ENCODE data around the gene CDC25C. TPM values are rescaled to one million over a fixed set of nuclear protein-coding genes. Genes with fewer than 3 reads are reported as not detected.

Gene CDC25C
- total and polyA plus RNA-seq, 9 of the 15 experiments (the other 6 are each of a cell fraction or from before 2014, with no cell fraction given) = 19.1 to 63.7 (median 31.9) TPM

- TF ChIP-seq, protein P1, sequence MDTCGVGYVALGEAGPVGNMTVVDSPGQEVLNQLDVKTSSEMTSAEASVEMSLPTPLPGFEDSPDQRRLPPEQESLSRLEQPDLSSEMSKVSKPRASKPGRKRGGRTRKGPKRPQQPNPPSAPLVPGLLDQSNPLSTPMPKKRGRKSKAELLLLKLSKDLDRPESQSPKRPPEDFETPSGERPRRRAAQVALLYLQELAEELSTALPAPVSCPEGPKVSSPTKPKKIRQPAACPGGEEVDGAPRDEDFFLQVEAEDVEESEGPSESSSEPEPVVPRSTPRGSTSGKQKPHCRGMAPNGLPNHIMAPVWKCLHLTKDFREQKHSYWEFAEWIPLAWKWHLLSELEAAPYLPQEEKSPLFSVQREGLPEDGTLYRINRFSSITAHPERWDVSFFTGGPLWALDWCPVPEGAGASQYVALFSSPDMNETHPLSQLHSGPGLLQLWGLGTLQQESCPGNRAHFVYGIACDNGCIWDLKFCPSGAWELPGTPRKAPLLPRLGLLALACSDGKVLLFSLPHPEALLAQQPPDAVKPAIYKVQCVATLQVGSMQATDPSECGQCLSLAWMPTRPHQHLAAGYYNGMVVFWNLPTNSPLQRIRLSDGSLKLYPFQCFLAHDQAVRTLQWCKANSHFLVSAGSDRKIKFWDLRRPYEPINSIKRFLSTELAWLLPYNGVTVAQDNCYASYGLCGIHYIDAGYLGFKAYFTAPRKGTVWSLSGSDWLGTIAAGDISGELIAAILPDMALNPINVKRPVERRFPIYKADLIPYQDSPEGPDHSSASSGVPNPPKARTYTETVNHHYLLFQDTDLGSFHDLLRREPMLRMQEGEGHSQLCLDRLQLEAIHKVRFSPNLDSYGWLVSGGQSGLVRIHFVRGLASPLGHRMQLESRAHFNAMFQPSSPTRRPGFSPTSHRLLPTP (IDR thresholded peaks at IDR 0.05; ENCODE audit: borderline replicate concordance, extremely low read depth, insufficient read length) = no peak
- no peak for TF ChIP-seq ETS2 (tag; IDR thresholded peaks at IDR 0.05; ENCODE audit: borderline replicate concordance, poor library complexity, severe bottlenecking)
- TF ChIP-seq IRF9 (tag; IDR thresholded peaks at IDR 0.05) = no peak
- TF ChIP-seq, protein P2, sequence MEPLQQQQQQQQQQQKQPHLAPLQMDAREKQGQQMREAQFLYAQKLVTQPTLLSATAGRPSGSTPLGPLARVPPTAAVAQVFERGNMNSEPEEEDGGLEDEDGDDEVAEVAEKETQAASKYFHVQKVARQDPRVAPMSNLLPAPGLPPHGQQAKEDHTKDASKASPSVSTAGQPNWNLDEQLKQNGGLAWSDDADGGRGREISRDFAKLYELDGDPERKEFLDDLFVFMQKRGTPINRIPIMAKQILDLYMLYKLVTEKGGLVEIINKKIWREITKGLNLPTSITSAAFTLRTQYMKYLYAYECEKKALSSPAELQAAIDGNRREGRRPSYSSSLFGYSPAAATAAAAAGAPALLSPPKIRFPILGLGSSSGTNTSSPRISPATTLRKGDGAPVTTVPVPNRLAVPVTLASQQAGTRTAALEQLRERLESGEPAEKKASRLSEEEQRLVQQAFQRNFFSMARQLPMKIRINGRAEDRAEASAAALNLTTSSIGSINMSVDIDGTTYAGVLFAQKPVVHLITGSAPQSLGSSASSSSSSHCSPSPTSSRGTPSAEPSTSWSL (CRISPR knock-in tag; IDR thresholded peaks at IDR 0.05; ENCODE audit: borderline replicate concordance) = no peak
- TF ChIP-seq CSDE1 (IDR thresholded peaks at IDR 0.05) = no peak
- no peak for TF ChIP-seq SMARCE1 (IDR thresholded peaks at IDR 0.05)
- no peak for TF ChIP-seq ZZZ3 (IDR thresholded peaks at IDR 0.05)
- no peak for TF ChIP-seq SRSF7 (optimal IDR thresholded peaks at IDR 0.05; ENCODE audit: low read depth, low read length)
- no peak for TF ChIP-seq ZNF12 (CRISPR knock-in tag; IDR thresholded peaks at IDR 0.05)
- TF ChIP-seq HDAC3 (IDR thresholded peaks at IDR 0.05; ENCODE audit: borderline replicate concordance, partially characterized antibody) = no peak
- TF ChIP-seq JUND (IDR thresholded peaks at IDR 0.05; ENCODE audit: borderline replicate concordance, low read depth, low read length) = no peak
- TF ChIP-seq JUND (tag; IDR thresholded peaks at IDR 0.05; ENCODE audit: borderline replicate concordance, low read depth, low read length) = no peak
- TF ChIP-seq SMAD4 (CRISPR knock-in tag; conservative IDR thresholded peaks at IDR 0.05) = 0 out of 2 replicates have a peak, but pooled peaks have one; percentile 11
- no peak for TF ChIP-seq SPI1 (IDR thresholded peaks at IDR 0.05; ENCODE audit: borderline replicate concordance, low read depth, low read length)
- TF ChIP-seq ZNF57 (CRISPR knock-in tag; IDR thresholded peaks at IDR 0.05) = no peak
- TF ChIP-seq RNF2 (IDR thresholded peaks at IDR 0.05) = no peak
- TF ChIP-seq CBX2 (IDR thresholded peaks at IDR 0.05; ENCODE audit: insufficient read depth, low read length, poor library complexity, severe bottlenecking) = no peak
- no peak for TF ChIP-seq ZNF778 (CRISPR knock-in tag; IDR thresholded peaks at IDR 0.05)
- TF ChIP-seq NFATC3 (IDR thresholded peaks at IDR 0.05) = no peak
- TF ChIP-seq MED1 (CRISPR knock-in tag; IDR thresholded peaks at IDR 0.05; ENCODE audit: borderline replicate concordance) = no peak
Observed at GRCh38 chr5:138352722-138353559, 21.3 kb upstream of the CDC25C start (continued).

Data from K562 (cell line).